A549 treated with ZK216348 at 1 μM for 4 hours (cell line): Measurements from ENCODE around the gene AJM1. TPM values are rescaled to one million over a fixed set of nuclear protein-coding genes. Genes with fewer than 3 reads are reported as not detected.

Source experiments
- total RNA-seq: library from RNA; stranded (reverse); fragments of 200-300 nt; extraction: Qiagen RNA extraction; gene quantifications from 5 replicates; pipeline ENCODE4 v1.2.3, GENCODE V29; 2022; ENCODE audit warnings: low read depth

AJM1 gene
- total RNA-seq = 2.1 to 5.6 TPM (median 5.3 TPM) in 5 replicates

GRCh38 chr9:136842380-136842948 is at the start of gene AJM1:
TSS of gene AJM1 (plus strand) at chr9:136842478. CDS start at chr9:136844415, 1,937 bp downstream.

GRCh38 chr9:136796238-136796774 is 46.0 kb upstream of the AJM1 start, which contains the start of gene CCDC183:
TSS of gene CCDC183 (plus strand) at chr9:136796338. CDS start at chr9:136796398, 60 bp downstream.

GRCh38 chr9:136807281-136808074 is 34.8 kb upstream of the AJM1 start, which contains the start of gene RABL6:
TSS of gene RABL6 (plus strand) at chr9:136807948. CDS start at chr9:136808197, 249 bp downstream.

GRCh38 chr9:136849038-136849959 is 7.0 kb downstream of the AJM1 start, which contains the start of gene PHPT1:
TSS of gene PHPT1 (plus strand) at chr9:136849409. CDS start at chr9:136849431, 22 bp downstream.

DNA sequence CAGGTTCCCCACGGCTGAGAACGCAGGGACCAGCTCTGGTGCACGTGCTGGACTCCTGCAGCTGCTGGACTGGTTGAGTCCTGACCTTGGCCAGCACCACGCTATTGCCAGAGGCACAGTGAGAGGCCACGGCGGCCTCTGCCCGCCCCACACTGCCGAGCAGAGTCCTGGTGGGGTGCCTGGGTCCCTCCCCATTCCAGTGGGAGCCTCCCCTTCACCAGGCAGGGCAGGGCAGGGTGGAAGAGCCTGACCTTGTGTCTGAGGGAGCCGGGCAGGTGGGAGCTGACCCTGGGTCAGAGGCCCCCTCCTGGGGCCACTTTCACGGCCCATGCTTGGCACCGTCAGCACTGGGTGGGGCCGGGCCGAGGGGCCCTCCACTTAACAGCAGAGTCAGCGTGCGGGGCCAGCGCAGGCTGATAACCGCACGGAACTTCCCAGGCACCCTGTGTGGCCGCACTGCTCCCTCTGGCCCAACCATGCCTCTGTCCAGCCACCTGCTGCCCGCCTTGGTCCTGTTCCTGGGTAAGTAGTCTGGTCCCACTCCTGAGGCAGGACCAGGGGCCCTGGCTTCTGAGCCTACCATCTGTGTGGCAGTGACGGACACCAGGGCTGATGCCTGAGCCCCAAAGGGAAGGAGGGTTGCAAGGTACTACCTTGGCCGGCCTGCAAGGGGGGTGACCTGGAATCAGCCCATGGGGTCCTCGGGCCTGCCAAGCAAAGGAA is 9.8 kb downstream of the AJM1 start, which contains the start of gene MAMDC4:
Gene MAMDC4, plus strand, starts transcription at position 406 of the 723 bp plus-strand sequence. Its CDS starts 71 bp downstream, at position 477.

GRCh38 chr9:136885950-136886578 is 43.8 kb downstream of the AJM1 start, which contains the start of gene TRAF2:
TSS of gene TRAF2 (plus strand) at chr9:136886516. CDS start at chr9:136898741, 12,225 bp downstream.

Other genes with a start within 250 kb of the AJM1 start
- gene EGFL7, start 179.6 kb upstream of the AJM1 start, total RNA-seq = 29.7 to 58.6 TPM (median 53.0 TPM) in 5 replicates
- gene AGPAT2, start 155.0 kb upstream of the AJM1 start, total RNA-seq = 51.4 to 112 TPM (median 101 TPM) in 5 replicates
- 4.4 to 10.4 TPM (median 9.4 TPM) in 5 replicates for gene DIPK1B, start 129.9 kb upstream of the AJM1 start, total RNA-seq
- not detected in 5 replicates for gene LCN10, start 99.5 kb upstream of the AJM1 start, total RNA-seq
- gene LCN6, start 94.0 kb upstream of the AJM1 start, total RNA-seq = not detected in 5 replicates
- not detected in 5 replicates for gene LCN8, start 84.2 kb upstream of the AJM1 start, total RNA-seq
- gene LCN15, start 78.0 kb upstream of the AJM1 start, total RNA-seq = 0.26 TPM in 1 of 5 replicates, not detected in the others
- gene TMEM141, start 51.1 kb upstream of the AJM1 start, total RNA-seq = 49.2 to 82.2 TPM (median 73.3 TPM) in 5 replicates
- 0.11 to 0.74 TPM (median 0.72 TPM) in 3 of 5 replicates, not detected in the others for gene CCDC183, start 46.1 kb upstream of the AJM1 start, total RNA-seq
- gene RABL6, start 34.5 kb upstream of the AJM1 start, total RNA-seq = 51.1 to 91.8 TPM (median 82.9 TPM) in 5 replicates
- 223 to 317 TPM (median 282 TPM) in 5 replicates for gene PHPT1, start 6.9 kb downstream of the AJM1 start, total RNA-seq
- gene MAMDC4, start 9.9 kb downstream of the AJM1 start, total RNA-seq = 1.8 to 5.7 TPM (median 4.8 TPM) in 5 replicates
- gene EDF1, start 23.8 kb downstream of the AJM1 start, total RNA-seq = 465 to 581 TPM (median 478 TPM) in 5 replicates
- 29.7 to 66.1 TPM (median 60.1 TPM) in 5 replicates for gene TRAF2, start 44.0 kb downstream of the AJM1 start, total RNA-seq
- gene FBXW5, start 102.3 kb downstream of the AJM1 start, total RNA-seq = 49.7 to 110 TPM (median 103 TPM) in 5 replicates
- 0.56 to 2.0 TPM (median 1.1 TPM) in 4 of 5 replicates, not detected in the other for gene C8G, start 102.8 kb downstream of the AJM1 start, total RNA-seq
- 0.41 to 2.0 TPM (median 1.0 TPM) in 5 replicates for gene LCN12, start 109.8 kb downstream of the AJM1 start, total RNA-seq
- gene PTGDS, start 135.0 kb downstream of the AJM1 start, total RNA-seq = 0.33 to 0.56 TPM (median 0.45 TPM) in 4 of 5 replicates, not detected in the other
- 0.08 to 0.18 TPM (median 0.12 TPM) in 3 of 5 replicates, not detected in the others for gene LCNL1, start 140.5 kb downstream of the AJM1 start, total RNA-seq
- 37.9 to 83.8 TPM (median 71.5 TPM) in 5 replicates for gene PAXX, start 149.9 kb downstream of the AJM1 start, total RNA-seq
- 2.2 to 4.2 TPM (median 3.7 TPM) in 5 replicates for gene CLIC3, start 154.1 kb downstream of the AJM1 start, total RNA-seq
- gene ABCA2, start 185.8 kb downstream of the AJM1 start, total RNA-seq = 12.6 to 32.5 TPM (median 25.5 TPM) in 5 replicates
- 0.07 TPM in 1 of 5 replicates, not detected in the others for gene FUT7, start 189.6 kb downstream of the AJM1 start, total RNA-seq
- gene NPDC1, start 203.7 kb downstream of the AJM1 start, total RNA-seq = 26.4 to 93.7 TPM (median 81.5 TPM) in 5 replicates
- 1.0 to 2.3 TPM (median 1.5 TPM) in 5 replicates for gene ENTPD2, start 211.6 kb downstream of the AJM1 start, total RNA-seq
- 12.1 to 27.8 TPM (median 24.6 TPM) in 5 replicates for gene SAPCD2, start 228.1 kb downstream of the AJM1 start, total RNA-seq
- gene UAP1L1, start 235.0 kb downstream of the AJM1 start, total RNA-seq = 9.0 to 14.6 TPM (median 11.9 TPM) in 5 replicates
- gene MAN1B1, start 244.5 kb downstream of the AJM1 start, total RNA-seq = 33.8 to 56.7 TPM (median 50.2 TPM) in 5 replicates